Middle frontal gyrus (tissue), 1 donor: ENCODE data around the gene BATF2.
"Not testable (repeated sequence)": the region's sequence is repeated elsewhere in the genome, so short reads cannot be mapped to it uniquely, and the experiment has no call there.

Experiments used
- DNase-seq: peaks from one replicate; pipeline ENCODE4 v3.0.0-alpha.2; 2015; ENCODE audit warnings: low spot score; ENCODE audit errors: extremely low spot score

The BATF2 gene, protein sequence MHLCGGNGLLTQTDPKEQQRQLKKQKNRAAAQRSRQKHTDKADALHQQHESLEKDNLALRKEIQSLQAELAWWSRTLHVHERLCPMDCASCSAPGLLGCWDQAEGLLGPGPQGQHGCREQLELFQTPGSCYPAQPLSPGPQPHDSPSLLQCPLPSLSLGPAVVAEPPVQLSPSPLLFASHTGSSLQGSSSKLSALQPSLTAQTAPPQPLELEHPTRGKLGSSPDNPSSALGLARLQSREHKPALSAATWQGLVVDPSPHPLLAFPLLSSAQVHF

DNA sequence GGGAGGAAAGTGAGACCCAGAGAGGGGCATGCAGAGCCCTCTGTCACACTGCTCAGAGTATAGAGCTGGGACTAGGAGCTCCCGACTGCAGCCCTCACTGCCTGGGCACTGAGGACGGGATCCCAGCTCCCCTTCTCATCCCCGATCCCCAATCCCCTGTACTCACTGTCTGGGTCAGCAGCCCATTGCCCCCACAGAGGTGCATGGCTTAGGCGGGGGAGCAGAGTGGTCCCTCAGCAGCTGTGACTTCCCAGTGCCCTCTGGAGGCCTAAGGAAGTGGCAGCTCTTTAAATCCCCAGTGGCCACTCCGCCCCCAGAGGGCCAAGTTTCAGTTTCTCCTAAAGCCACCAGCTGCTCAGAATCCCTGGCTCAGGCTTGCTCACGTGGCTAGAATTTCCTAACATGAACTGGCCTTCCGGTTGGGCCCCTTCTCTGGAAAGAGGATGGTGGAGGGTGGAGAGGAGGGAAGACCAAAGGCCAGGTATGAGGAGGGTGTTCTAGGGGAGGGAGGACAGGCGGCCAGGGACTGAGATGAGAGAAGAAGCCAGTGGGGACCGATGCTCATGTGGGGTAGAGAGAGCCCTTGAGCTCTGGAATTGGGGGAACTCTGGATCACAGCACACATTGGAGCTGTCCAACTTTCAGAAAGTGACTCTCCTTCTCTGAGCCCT lies at the start of gene BATF2:
TSS of gene BATF2 (minus strand) at position 262 of the 671 bp plus-strand sequence. CDS start at position 205, 57 bp downstream.
- DNase-seq = no peak

DNA sequence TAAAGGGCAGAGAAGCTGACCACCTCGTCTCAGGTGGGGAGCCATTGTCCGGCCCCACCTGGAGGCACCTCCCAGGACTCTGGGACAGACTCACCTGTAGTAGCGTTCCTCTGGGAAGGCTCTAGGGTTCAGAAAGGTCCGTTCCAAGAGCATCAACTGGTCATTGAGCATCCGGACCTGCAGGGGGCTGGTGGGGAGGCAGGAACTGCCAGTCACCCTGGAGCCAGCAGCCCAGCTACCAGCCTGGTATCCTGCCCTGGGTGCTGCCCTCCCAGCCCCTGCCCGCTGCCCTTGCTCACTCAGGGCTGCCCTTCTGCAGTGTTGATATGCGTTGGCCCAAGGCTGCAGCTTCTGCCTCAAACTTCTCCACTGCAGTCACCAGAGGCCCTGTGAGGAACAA lies 49.0 kb upstream of the BATF2 start:
- DNase-seq = no peak

DNA sequence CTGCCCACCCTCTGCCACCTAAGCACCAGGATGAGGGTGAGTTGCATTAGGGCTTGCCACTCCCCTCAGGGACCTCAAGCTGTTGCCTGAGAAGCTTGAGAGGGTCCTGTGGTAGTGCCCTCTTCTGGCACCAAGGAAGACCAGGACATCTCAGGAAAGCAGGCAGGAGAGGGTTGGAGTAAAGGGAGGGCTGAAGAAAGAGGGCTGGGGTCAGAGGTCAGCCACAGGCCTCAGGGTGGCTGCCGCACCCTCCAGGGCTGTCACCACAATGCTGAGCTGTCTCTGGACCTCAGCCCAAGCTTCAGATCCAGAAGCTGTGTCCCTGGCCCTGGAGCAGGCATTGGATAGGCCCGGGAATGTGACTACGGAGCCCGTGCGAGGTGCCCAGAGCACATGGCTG lies 48.3 kb upstream of the BATF2 start:
- no peak for DNase-seq

DNA sequence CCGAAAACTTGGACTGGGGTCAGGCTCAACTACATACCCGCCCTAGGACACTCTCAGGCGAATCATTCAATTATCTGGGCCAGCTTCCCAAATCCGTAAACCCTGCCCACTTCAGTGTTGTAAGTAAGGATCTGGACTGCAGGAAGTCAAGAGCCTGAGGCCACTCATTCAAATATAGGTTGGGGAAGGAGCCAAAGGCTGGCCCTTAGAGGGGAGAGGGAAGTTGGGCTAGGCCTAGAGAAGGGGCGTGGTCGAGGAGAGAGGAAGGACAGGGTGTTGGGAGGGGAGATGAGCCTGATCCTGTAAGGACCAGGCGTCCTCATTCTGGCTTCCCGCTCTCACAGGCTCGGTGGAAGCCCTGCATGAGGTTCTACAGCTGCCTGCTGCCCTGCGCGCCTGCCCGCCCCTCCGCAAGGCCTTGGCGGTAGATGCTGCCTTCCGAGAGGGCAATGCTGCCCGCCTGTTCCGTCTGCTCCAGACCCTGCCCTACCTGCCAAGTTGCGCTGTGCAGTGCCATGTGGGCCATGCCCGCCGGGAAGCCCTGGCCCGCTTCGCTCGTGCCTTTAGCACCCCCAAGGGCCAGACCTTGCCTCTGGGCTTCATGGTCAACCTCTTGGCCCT lies 47.2 kb upstream of the BATF2 start:
- no peak for DNase-seq

DNA sequence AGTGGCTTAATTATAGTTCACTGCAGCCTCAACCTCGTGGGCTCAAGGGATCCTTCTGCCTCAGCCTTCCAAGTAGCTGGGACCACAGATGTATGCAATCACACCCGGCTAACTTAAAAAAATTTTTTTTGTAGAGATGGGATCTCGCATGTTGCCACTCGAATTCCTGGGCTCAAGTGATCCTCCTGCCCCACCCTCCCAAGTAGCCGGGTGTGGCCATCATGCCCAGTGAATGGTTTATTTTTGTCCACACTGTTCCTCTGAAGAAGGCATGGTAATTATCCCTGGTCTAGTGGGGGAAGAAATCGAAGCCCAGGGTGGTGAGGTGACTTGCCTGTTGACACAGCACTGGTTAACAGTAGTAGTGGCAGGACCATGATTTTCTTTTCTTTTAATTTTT lies 46.1 kb upstream of the BATF2 start:
- DNase-seq = no peak

GRCh38 chr11:65040847-65041622 lies 44.3 kb upstream of the BATF2 start, which contains the start of gene SAC3D1:
Gene SAC3D1, plus strand, starts transcription at chr11:65041210. Its CDS starts 83 bp downstream, at chr11:65041293.
- peak; percentile 76 for DNase-seq

DNA sequence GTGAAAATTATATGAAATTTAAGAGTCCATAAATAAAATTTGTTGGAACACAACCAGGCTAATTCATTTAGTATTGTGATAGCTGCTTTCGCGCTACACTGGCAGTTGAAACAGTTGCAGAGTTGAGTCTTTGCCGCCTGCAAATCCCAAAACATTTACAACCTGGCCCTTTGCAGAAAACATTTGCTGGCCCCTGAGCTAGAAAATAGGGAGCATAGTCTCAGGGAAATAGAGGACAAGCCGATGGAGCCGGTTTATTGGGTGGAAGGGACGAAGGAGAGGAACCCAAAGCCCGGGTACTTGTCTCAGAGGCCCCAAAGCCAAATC lies 43.7 kb upstream of the BATF2 start:
- peak; percentile 3 for DNase-seq

DNA sequence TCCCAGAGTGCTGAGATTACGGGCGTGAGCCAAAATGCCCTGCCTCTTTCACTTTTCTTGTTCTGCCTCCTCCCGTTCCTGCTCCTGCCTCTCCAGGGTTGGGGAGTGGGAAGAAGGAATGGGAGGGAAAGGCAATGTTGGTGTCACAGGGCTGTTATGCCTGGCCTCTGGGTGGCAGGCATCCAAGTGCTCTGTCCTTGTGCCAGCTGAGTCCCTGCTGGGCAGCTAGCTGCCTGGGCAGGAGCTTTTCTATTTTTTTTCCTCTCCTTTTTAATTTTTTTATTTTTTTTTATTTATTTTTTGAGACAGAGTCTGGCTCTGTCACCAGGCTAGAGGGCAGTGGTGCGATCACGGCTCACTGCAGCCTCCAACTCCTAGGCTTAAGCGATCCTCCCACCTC lies 40.2 kb upstream of the BATF2 start:
- no peak for DNase-seq

DNA sequence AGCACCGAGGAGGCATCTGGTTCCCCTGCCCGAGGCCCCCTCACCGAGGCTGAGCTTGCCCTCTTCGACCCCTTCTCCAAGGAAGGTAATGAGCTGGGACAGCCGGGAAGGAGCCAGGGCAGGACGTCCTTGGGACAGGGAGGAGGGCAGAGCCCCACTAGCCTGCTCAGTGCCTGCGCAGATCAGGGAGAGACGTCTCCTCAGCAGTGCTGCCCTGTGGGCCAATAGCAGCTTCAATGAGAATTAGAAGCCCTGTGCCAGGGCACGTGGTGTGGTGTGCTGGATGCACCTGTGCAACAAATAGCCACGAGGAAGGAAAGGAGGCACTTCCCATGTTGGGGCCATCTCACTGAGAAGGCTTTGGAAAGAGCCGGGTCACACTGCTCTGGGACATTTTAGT lies 38.8 kb upstream of the BATF2 start:
- no peak for DNase-seq

- DNase-seq = no peak
These were observed 37.7 kb upstream of the BATF2 start for GRCh38 chr11:65034423-65034822.

DNA sequence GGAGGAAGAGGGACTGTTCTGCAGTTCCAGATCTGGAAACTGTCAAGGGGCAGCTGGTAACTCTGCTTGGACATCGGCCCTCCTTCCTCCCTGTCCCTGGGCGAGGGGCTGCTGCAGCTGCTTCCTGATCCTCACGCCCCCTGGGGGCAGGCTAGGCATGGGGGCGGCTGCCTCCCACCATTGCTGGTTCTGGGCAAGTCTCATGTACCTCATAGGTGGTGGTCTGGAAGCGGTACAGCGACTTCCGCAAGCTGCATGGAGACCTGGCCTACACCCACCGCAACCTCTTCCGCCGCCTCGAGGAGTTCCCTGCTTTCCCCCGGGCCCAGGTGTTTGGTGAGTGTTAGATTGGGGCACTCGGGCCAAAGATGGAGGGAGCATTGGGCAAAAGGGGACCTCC lies 35.4 kb upstream of the BATF2 start:
- no peak for DNase-seq

- peak; percentile 91 for DNase-seq
These were observed 30.7 kb upstream of the BATF2 start, which contains the start of gene SNX15 for GRCh38 chr11:65027213-65028067. Gene SNX15, plus strand, starts transcription at chr11:65027439. Its CDS starts 99 bp downstream, at chr11:65027538.

GRCh38 chr11:65026810-65027209 lies 30.0 kb upstream of the BATF2 start:
- DNase-seq = no peak

GRCh38 chr11:65023502-65023901 lies 26.7 kb upstream of the BATF2 start:
- not testable (repeated sequence) for DNase-seq

- DNase-seq = no peak
These were observed 24.7 kb upstream of the BATF2 start for GRCh38 chr11:65021509-65021908.

DNA sequence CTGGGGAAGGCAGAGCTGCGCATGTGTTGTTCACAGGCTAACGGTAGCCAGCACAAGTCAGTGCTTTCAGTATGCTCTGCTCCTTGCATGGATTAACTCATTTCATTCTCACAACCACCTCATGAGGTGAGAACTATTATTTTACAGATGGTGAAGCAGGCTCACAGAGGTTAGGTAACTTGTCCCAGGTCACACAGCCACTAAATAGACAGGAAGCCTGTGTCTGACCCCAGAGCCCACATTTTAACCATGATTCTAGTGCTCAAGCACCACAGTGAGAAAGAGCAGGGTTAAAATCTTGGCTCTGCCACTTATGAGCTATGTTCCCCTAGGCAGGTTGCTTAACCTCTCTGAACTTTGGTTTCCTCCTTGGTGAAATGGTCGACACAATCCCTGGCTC lies 24.2 kb upstream of the BATF2 start:
- DNase-seq = no peak

DNA sequence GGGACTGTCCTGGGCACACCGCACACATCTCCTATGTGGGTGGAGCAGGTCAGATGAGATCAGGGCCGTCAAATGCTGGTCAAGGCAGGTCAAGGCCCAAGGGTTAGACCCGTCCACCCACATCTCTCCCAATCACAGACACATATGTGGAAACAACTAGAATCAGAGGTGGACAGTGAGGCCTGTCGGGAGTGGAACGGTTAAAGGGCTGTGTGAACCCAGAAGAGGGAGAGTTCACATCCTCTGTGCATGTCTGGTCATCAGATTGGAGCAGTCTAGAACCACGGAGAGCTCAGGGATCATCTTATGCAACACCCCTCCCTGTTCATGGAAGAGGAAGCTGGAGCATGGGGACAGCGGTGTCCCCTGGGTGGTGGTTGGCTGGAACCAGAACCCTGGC lies 23.1 kb upstream of the BATF2 start:
- no peak for DNase-seq

- no peak for DNase-seq
These were observed 21.2 kb upstream of the BATF2 start for GRCh38 chr11:65017937-65018336.

- DNase-seq = no peak
These were observed 19.9 kb upstream of the BATF2 start for GRCh38 chr11:65016705-65017104.

DNA sequence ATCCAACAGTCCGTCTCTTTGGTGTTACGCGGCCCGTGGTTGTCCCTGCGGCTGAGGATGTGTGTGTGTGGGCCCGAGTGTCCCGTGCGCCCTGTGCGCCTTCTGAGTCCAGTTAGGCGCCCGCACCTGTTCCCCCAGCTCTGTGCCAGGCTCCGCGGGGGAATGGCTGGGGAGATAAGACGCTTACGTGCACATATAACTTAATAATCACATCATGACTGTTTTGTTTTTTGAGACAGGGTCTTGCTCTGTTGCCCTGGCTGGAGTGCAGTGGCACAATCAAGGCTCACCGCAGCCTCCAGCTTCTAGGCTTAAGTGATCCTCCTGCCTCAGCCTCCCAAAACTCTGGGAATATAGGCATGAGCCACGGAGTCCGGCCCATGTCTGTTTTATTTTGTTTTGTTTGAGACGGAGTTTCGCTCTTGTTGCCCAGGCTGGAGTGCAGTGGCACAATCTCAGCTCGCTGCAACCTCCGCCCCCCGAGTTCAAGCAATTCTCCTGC lies 18.0 kb upstream of the BATF2 start:
- no peak for DNase-seq
